GM23248 (cell line): ENCODE measurements around the gene DCLK2.

ENCODE experiments used
- EZH2 ChIP-seq: fragments of 200-600 bp; sonication (generic); IDR thresholded peaks from 2 replicates; pipeline ENCODE4 v1.6.1; 2018; ENCODE audit warnings: antibody characterized with exemption, mild to moderate bottlenecking; ENCODE audit not compliant: insufficient read depth, poor library complexity, severe bottlenecking
- EZH2phosphoT487 ChIP-seq: fragments of 200-600 bp; sonication (generic); IDR thresholded peaks from 2 replicates; pipeline ENCODE4 v1.6.1; 2018; ENCODE audit warnings: antibody characterized with exemption, moderate library complexity, mild to moderate bottlenecking, low read depth; ENCODE audit not compliant: insufficient read depth

DNA sequence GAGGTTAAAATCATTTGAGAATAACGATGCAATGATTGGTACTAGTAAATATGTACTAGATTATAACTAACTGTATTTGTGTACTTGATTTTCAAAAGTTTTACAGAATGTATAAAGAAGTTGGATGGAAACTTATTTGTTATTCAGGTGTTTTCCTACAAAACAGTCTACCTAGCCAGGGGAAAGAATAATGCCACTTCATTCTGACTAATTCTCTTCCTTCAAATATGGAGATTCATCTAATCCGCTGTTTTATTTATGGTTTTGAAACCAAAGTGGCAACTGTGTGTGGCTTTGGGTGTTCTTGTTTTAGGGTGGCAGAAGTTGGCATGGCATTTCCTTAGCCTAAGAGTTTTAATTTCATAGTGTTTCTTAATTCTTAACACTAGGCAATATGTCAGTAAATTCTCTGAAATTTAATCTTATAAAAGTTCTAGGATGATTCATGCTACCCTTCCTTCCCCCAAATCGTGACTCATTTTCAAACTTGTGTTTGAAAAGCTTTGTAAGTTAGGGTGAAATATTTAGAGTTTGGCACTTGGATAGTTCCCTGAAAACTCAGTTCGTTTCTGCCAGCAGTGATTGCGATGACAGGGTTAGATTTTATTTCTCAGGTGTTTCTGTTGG lies 62.6 kb downstream of the DCLK2 start:
- no peak for TF ChIP-seq EZH2
- TF ChIP-seq EZH2phosphoT487, result no peak
